WTC11 (cell line): ENCODE results near the gene SEC24C.

Experiments
- CTCF ChIP-seq: fragments of 200-600 bp; IDR thresholded peaks from 2 replicates; pipeline ENCODE4 v1.8.0; 2022; ENCODE audit warnings: antibody characterized with exemption
- ELF4 ChIP-seq: sonication (generic); formaldehyde crosslinking; IDR thresholded peaks from 2 replicates; pipeline ENCODE4 v1.8.1; 2022; ENCODE audit warnings: low read depth, mild to moderate bottlenecking, moderate library complexity, missing genetic modification reagents
- ETV6 ChIP-seq: sonication (generic); formaldehyde crosslinking; IDR thresholded peaks from 2 replicates; pipeline ENCODE4 v1.8.1; 2022; ENCODE audit warnings: mild to moderate bottlenecking, missing genetic modification reagents
- JUN ChIP-seq: sonication (generic); formaldehyde crosslinking; IDR thresholded peaks from 2 replicates; pipeline ENCODE4 v1.8.0; 2023; ENCODE audit warnings: mild to moderate bottlenecking, missing genetic modification reagents
- SMAD3 ChIP-seq: sonication (generic); formaldehyde crosslinking; IDR thresholded peaks from 2 replicates; pipeline ENCODE4 v1.8.0; 2022; ENCODE audit warnings: missing genetic modification reagents, mild to moderate bottlenecking, borderline replicate concordance
- ZSCAN18 ChIP-seq: fragments of 250-450 bp; sonication (Bioruptor Pico); IDR thresholded peaks from 2 replicates; pipeline ENCODE4 v2.1.2; 2022; ENCODE audit warnings: mild to moderate bottlenecking, moderate library complexity
- TF ChIP-seq, protein P1 (sequence below): sonication (generic); formaldehyde crosslinking; IDR thresholded peaks from 2 replicates; pipeline ENCODE4 v1.8.1; 2022; ENCODE audit warnings: low read depth, missing genetic modification reagents, borderline replicate concordance
- TF ChIP-seq, protein P2 (sequence below): sonication (generic); formaldehyde crosslinking; IDR thresholded peaks from 2 replicates; pipeline ENCODE4 v1.8.1; 2022; ENCODE audit warnings: low read depth, mild to moderate bottlenecking, moderate library complexity, missing genetic modification reagents, borderline replicate concordance
- TF ChIP-seq, protein P3 (sequence below): sonication (generic); formaldehyde crosslinking; IDR thresholded peaks from 2 replicates; pipeline ENCODE4 v1.8.0; 2022; ENCODE audit warnings: mild to moderate bottlenecking, missing genetic modification reagents

- TF ChIP-seq, protein P1, sequence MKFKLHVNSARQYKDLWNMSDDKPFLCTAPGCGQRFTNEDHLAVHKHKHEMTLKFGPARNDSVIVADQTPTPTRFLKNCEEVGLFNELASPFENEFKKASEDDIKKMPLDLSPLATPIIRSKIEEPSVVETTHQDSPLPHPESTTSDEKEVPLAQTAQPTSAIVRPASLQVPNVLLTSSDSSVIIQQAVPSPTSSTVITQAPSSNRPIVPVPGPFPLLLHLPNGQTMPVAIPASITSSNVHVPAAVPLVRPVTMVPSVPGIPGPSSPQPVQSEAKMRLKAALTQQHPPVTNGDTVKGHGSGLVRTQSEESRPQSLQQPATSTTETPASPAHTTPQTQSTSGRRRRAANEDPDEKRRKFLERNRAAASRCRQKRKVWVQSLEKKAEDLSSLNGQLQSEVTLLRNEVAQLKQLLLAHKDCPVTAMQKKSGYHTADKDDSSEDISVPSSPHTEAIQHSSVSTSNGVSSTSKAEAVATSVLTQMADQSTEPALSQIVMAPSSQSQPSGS: no peak
- TF ChIP-seq, protein P2, sequence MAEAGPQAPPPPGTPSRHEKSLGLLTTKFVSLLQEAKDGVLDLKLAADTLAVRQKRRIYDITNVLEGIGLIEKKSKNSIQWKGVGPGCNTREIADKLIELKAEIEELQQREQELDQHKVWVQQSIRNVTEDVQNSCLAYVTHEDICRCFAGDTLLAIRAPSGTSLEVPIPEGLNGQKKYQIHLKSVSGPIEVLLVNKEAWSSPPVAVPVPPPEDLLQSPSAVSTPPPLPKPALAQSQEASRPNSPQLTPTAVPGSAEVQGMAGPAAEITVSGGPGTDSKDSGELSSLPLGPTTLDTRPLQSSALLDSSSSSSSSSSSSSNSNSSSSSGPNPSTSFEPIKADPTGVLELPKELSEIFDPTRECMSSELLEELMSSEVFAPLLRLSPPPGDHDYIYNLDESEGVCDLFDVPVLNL (CRISPR knock-in tag): no peak
- TF ChIP-seq SMAD3 (CRISPR knock-in tag): no peak
- TF ChIP-seq, protein P3, sequence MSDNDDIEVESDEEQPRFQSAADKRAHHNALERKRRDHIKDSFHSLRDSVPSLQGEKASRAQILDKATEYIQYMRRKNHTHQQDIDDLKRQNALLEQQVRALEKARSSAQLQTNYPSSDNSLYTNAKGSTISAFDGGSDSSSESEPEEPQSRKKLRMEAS: no peak
- TF ChIP-seq ZSCAN18 (CRISPR knock-in tag): no peak
- no peak for TF ChIP-seq JUN (CRISPR knock-in tag)
- no peak for TF ChIP-seq CTCF
- TF ChIP-seq ELF4 (CRISPR knock-in tag): no peak
- TF ChIP-seq ETV6 (CRISPR knock-in tag): no peak
These were observed 58.3 kb downstream of the SEC24C start for GRCh38 chr10:73802276-73802991.
